HG03469 (cell line): ENCODE results near the gene PABPC1L.

ENCODE experiments used
- ATAC-seq: cut with Tn5 transposase; IDR thresholded peaks from one replicate; pipeline ENCODE4 v1.9.1; 2021; ENCODE audit warnings: mild to moderate bottlenecking, moderate library complexity, moderate number of reproducible peaks; ENCODE audit not compliant: unreplicated experiment

Gene PABPC1L

DNA sequence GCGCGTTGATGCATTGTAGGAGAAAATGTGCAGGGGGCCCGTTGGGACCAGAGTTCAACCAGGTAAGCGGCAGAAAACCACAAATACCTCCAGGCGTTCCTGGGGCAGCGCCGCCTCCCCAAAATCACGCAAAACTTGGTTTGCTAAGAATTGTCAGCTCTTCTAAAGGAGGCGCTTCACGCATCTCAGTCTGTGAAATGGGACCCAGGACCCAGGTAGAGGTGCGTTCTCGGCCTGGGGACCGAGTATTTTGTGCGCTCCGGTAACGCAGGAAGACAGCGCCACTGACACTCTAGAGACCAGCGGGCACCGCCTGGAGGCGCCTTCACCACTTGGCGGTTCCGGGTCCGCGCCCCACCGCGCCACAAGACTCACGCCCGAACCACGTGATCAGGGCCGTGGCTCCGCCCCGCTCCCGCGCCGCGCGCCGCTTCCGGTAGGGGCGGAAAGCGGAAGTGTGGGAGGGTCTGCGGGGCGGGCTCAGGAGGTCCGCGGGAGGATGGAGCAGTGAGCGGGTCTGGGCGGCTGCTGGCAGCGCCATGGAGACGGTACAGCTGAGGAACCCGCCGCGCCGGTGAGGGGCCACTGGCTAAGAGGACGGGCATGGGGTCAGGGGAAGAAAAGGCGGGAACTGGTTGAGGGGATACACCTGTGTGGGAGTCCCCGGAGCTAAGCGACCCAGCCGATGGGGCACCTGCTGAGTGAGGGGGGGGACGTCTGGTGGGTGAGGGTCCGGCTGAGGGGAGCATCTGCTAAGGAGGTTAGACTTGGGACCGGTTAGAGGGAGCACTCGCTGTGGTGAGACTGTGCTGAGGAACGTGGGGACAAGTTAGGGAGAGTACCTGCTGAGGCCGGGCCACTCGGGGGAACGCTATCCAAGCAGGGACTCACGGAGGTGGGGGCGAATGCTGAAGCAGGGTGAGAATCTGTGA, 56.4 kb downstream of the PABPC1L start, which contains the start of gene STK4:
Gene STK4 (plus strand): TSS at position 483 of the 932 bp plus-strand sequence. CDS start 57 bp downstream, at position 540.
- peak; percentile 36 for ATAC-seq

- ATAC-seq: no peak
Observed at GRCh38 chr20:44967207-44967807, 57.4 kb downstream of the PABPC1L start.

GRCh38 chr20:44969300-44969894, 59.5 kb downstream of the PABPC1L start:
- ATAC-seq: no peak

DNA sequence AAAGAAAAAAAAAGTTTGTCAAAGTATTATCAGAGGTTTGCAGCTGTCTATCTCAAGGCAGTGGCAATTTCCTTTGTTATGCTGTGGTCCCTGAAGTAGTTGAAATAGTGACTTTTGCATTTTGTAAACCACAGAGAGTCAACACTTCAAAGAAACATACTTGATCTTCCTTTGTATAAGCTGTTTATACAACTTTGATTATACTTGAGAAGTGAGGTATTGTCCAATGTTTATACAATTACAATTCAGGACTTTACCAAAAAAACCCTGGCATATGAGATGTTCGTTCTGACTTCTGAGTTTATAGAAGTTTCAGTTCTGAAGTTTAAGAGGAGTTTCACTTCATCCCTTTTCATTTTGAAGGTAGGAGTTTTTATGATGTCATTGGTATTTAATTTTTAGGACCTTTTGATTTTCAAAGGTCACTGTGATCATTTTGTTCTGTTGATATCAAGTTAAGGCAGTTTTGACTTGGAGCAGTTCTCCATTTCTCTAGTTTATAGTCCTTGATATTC, 60.4 kb downstream of the PABPC1L start:
- ATAC-seq: no peak

DNA sequence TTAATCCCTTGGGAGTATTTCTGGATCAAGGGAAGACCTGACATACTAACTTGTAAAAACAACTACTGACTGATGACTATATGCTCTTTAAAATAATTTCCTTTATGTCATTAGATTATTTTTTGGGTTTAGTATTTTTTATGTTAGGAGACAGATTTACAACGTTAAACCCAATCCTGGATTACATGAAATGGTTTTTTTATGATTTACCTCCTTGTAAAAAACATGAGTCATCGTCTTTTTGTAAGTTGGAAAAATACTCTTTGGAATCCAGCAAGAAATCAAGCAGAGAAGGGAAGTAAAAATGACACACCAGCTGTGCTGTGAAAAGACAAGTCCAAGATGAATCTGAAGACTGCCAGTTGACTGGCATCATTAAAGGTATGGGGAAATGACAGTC, 63.2 kb downstream of the PABPC1L start:
- no peak for ATAC-seq

- no peak for ATAC-seq
Observed at GRCh38 chr20:44976698-44977097, 66.8 kb downstream of the PABPC1L start.

- peak; percentile 75 for ATAC-seq
Observed at GRCh38 chr20:44979090-44979621, 69.3 kb downstream of the PABPC1L start.

DNA sequence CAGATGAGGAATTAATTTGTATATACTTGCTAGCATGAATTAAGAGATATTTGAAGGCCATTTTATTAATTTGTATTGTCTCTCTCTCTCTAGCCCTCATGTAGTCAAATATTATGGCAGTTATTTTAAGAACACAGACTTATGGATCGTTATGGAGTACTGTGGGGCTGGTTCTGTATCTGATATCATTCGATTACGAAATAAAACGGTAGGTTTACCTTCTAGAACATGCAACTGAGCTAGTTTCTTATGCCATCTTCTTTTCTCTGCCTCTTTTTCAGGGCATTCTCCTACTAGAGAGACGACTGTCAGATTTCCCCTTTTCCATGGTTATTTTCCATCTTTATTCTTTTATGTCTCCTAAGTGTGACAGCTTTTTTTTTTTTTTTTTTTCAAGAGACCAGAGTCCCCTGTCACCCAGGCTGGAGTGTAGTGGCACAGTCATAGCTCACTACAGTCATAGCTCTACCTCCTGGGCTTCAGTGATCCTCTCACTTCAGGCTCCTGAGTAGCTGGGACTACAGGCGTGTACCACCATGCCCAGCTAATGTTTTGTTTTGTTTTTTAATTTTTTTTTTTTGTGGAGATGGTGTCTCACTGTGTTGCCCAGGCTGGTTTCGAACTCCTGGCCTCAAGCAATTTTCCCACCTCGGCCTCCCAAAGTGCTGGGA, 72.0 kb downstream of the PABPC1L start:
- ATAC-seq: no peak

DNA sequence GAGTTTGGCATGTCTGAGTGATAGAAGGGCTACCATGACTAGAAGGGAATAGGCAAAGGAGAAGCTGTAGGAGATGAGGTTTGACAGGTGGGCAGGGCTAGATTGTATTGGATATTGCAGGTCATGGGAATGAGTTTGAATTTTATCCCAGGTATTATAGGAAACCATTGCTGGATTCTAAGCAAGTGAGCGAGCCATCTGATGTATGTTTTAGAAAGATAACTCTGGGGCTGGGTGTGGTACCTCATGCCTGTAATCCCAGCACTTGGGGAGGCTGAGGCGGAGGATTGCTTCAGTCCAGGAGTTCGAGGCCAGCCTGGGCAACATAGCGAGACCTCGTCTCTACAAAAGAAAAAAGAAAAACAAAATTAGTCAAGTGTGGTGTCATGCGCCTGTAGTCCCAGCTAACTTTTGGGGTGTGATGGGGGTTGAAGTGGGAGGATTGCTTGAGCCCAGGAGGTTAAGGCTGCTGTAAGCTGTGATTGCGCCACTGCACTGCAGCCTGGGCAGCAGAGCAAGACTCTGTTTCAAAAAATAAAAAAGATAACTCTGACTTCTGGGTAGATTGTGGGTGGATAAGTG, 73.3 kb downstream of the PABPC1L start:
- ATAC-seq: no peak

- ATAC-seq: no peak
Observed at GRCh38 chr20:44988631-44989171, 78.8 kb downstream of the PABPC1L start.
